CD14-positive monocyte (primary cell): ENCODE results near the gene GRID1. TPM values are rescaled to one million over a fixed set of nuclear protein-coding genes. Genes with fewer than 3 reads are reported as not detected.
"Not testable (repeated sequence)": the region's sequence is repeated elsewhere in the genome, so short reads cannot be mapped to it uniquely, and the experiment has no call there.

Experiments
- DNase-seq, 3 donors: peaks; one replicate each; pipeline ENCODE4 v3.0.0-alpha.2; 2011 to 2022
- H2AFZ ChIP-seq: 2 replicates; pipeline ENCODE4 v1.6.0; 2012; ENCODE audit warnings: mild to moderate bottlenecking, low read depth, low read length, inconsistent platforms; ENCODE audit not compliant: insufficient read depth, poor library complexity, severe bottlenecking
- H3K27ac ChIP-seq, 2 donors: 1 replicate in 1 of 2; 2 replicates in 1 of 2; pipeline ENCODE4 v1.5.1; 2012 to 2013; ENCODE audit warnings: low read length in 2 of 2, control low read depth in 1 of 2, inconsistent platforms in 1 of 2, low read depth in 1 of 2, mild to moderate bottlenecking in 1 of 2
- H3K27me3 ChIP-seq, 2 donors: one replicate each; pipeline versions ENCODE4 v1.6.0 to v1.6.1; 2011 to 2013; ENCODE audit warnings: low read length in 2 of 2; ENCODE audit not compliant: control insufficient read depth in 2 of 2, insufficient read depth in 2 of 2
- H3K36me3 ChIP-seq, 2 donors: replicated peaks in 1 of 2; 1 replicate in 1 of 2; 2 replicates in 1 of 2; pipeline versions ENCODE4 v1.5.1 to v1.6.1; 2012 to 2013; ENCODE audit warnings: low read length in 2 of 2, control low read depth in 1 of 2, inconsistent platforms in 1 of 2, mild to moderate bottlenecking in 1 of 2; ENCODE audit not compliant: insufficient read depth in 2 of 2, control insufficient read depth in 1 of 2
- H3K4me1 ChIP-seq, 2 donors: 1 replicate in 1 of 2; 2 replicates in 1 of 2; pipeline versions ENCODE4 v1.5.1 to v1.6.1; 2012 to 2013; ENCODE audit warnings: low read length in 2 of 2, control low read depth in 1 of 2, inconsistent platforms in 1 of 2, mild to moderate bottlenecking in 1 of 2, moderate library complexity in 1 of 2; ENCODE audit not compliant: insufficient read depth in 2 of 2, control insufficient read depth in 1 of 2
- H3K4me2 ChIP-seq: replicated peaks from 2 replicates; pipeline ENCODE3; 2012; ENCODE audit warnings: low read length, moderate library complexity, mild to moderate bottlenecking; ENCODE audit not compliant: poor library complexity, severe bottlenecking; ENCODE audit errors: extremely low read depth
- H3K4me3 ChIP-seq, 3 experiments: fragments of 200-600 bp in 1 of 3; sonication (generic) in 1 of 3; replicated peaks in 1 of 3; 1 replicate in 2 of 3; 2 replicates in 1 of 3; pipeline ENCODE4 v1.5.1; 2011 to 2013; ENCODE audit warnings: low read length in 3 of 3, mild to moderate bottlenecking in 3 of 3, control low read depth in 2 of 3, low read depth in 2 of 3, inconsistent platforms in 1 of 3, moderate library complexity in 1 of 3
- H3K79me2 ChIP-seq: 2 replicates; pipeline ENCODE4 v1.6.0; 2012; ENCODE audit warnings: mild to moderate bottlenecking, control low read depth, inconsistent platforms, low read length, moderate library complexity; ENCODE audit not compliant: insufficient read depth
- H3K9ac ChIP-seq: 2 replicates; pipeline ENCODE4 v1.6.0; 2017; ENCODE audit warnings: low read length, mild to moderate bottlenecking; ENCODE audit not compliant: insufficient read depth, poor library complexity, severe bottlenecking
- H3K9me3 ChIP-seq, 2 donors: replicated peaks in 1 of 2; 1 replicate in 1 of 2; 2 replicates in 1 of 2; pipeline versions ENCODE4 v1.5.1 to v1.6.1; 2012 to 2013; ENCODE audit warnings: low read length in 2 of 2, control low read depth in 1 of 2; ENCODE audit not compliant: control insufficient read depth in 1 of 2, insufficient read depth in 1 of 2
- H4K20me1 ChIP-seq: 2 replicates; pipeline ENCODE4 v1.6.0; 2012; ENCODE audit warnings: mild to moderate bottlenecking, low read length, control low read depth, moderate library complexity; ENCODE audit not compliant: insufficient read depth
- H3K27ac Mint-ChIP-seq, 7 donors: one replicate each; pipeline ENCODE4 v1.8.0; 2020; ENCODE audit warnings: mild to moderate bottlenecking in 7 of 7, mixed read lengths in 7 of 7, moderate library complexity in 6 of 7, inconsistent platforms in 2 of 7
- H3K27me3 Mint-ChIP-seq, 3 donors: one replicate each; pipeline ENCODE4 v1.8.0; 2021 to 2022; ENCODE audit warnings: low read depth in 3 of 3, mild to moderate bottlenecking in 3 of 3, mixed read lengths in 3 of 3, moderate library complexity in 3 of 3, inconsistent platforms in 1 of 3
- H3K36me3 Mint-ChIP-seq, 2 donors: one replicate each; pipeline ENCODE4 v1.8.0; 2020; ENCODE audit warnings: mixed read lengths in 2 of 2, inconsistent platforms in 1 of 2, mild to moderate bottlenecking in 1 of 2
- H3K4me1 Mint-ChIP-seq: one replicate; pipeline ENCODE4 v1.8.0; 2020; ENCODE audit warnings: mild to moderate bottlenecking, mixed read lengths
- H3K4me3 Mint-ChIP-seq, 2 donors: one replicate each; pipeline ENCODE4 v1.8.0; 2020; ENCODE audit warnings: mild to moderate bottlenecking in 2 of 2, mixed read lengths in 2 of 2, moderate library complexity in 1 of 2
- H3K9me3 Mint-ChIP-seq, 7 donors: one replicate each; pipeline ENCODE4 v1.8.0; 2020 to 2022; ENCODE audit warnings: mixed read lengths in 7 of 7, mild to moderate bottlenecking in 6 of 7, moderate library complexity in 6 of 7, inconsistent platforms in 2 of 7
- CTCF ChIP-seq: fragments of 200-600 bp; IDR thresholded peaks from one replicate; pipeline ENCODE4 v1.8.0; 2022; ENCODE audit warnings: antibody characterized with exemption, mild to moderate bottlenecking
- WGBS: methylation state at CpG from one replicate; pipeline ENCODE4 v1.1.5; 2013; ENCODE audit warnings: missing lambda C conversion rate; ENCODE audit not compliant: insufficient coverage; 5-methylcytosine and 5-hydroxymethylcytosine counted together
- intact Hi-C, 2 donors: fragments of 100-400 bp; cut with micrococcal nuclease; formaldehyde crosslinking; loops; one replicate each; pipeline versions ENCODE4 v1.15.0 to v1.15.1; 2023
- polyA plus RNA-seq, 3 donors: library from polyadenylated mRNA; depleted of rRNA in 1 of 3; unstranded in 2 of 3; stranded (reverse) in 1 of 3; fragments of 300-500 nt in 2 of 3; fragments of >200 nt in 1 of 3; fragmentation: Illumina TruSeq in 2 of 3; gene quantifications; 1 replicate in 2 of 3; 2 replicates in 1 of 3; pipeline ENCODE4 v1.2.3, GENCODE V29; 2012 to 2021

Gene GRID1
- polyA plus RNA-seq, 3 donors: not detected

GRCh38 chr10:86109421-86109820 is 257.2 kb downstream of the GRID1 start:
- intact Hi-C loops: no loop called here
- no peak for DNase-seq
- Mint-ChIP-seq H3K4me1 (no peaks in the 10 kb centered on the region), H3K36me3 (no peaks in the 10 kb centered on the region), H3K27ac (no peak overlapping the region), H3K4me3 (no peak overlapping the region), H3K27me3 (peaks cover 0 to 2% (median 2%) of the 10 kb centered on the region in 3 donors), H3K9me3 (no peaks in the 10 kb centered on the region)
- H3K4me2 ChIP-seq: no peak overlapping the region
- H2AFZ ChIP-seq: no peak overlapping the region
- no peaks in the 10 kb centered on the region for H3K9me3 ChIP-seq
- H3K4me3 ChIP-seq: no peak overlapping the region
- no CpG with 5 or more reads among the region's 1 CpG for WGBS
- no peak overlapping the region for H3K9ac ChIP-seq
- no peaks in the 10 kb centered on the region for H3K79me2 ChIP-seq
- H3K36me3 ChIP-seq: no peaks in the 10 kb centered on the region
- no peaks in the 10 kb centered on the region for H3K4me1 ChIP-seq
- H4K20me1 ChIP-seq: no peaks in the 10 kb centered on the region
- no peaks in the 10 kb centered on the region for H3K27me3 ChIP-seq
- no peak for TF ChIP-seq CTCF
- no peak overlapping the region for H3K27ac ChIP-seq

- H3K36me3 ChIP-seq: no peaks in the 10 kb centered on the region
- H3K27ac ChIP-seq: no peak overlapping the region
- peaks cover 0 to 2% (median 2%) of the 10 kb centered on the region in 3 donors for H3K27me3 Mint-ChIP-seq
- no peak for TF ChIP-seq CTCF
- no peak overlapping the region for H3K4me3 ChIP-seq
- no peak overlapping the region for H3K4me3 Mint-ChIP-seq
- H3K4me1 ChIP-seq: no peaks in the 10 kb centered on the region
- no peaks in the 10 kb centered on the region for H3K9me3 Mint-ChIP-seq
- H4K20me1 ChIP-seq: no peaks in the 10 kb centered on the region
- 94% methylated on average over 5 of the region's 7 CpGs for WGBS
- no peaks in the 10 kb centered on the region for H3K79me2 ChIP-seq
- intact Hi-C loops: no loop called here
- H3K27me3 ChIP-seq: no peaks in the 10 kb centered on the region
- H3K9me3 ChIP-seq: no peaks in the 10 kb centered on the region
- no peaks in the 10 kb centered on the region for H3K4me1 Mint-ChIP-seq
- no peak overlapping the region for H2AFZ ChIP-seq
- no peak overlapping the region for H3K27ac Mint-ChIP-seq
- H3K36me3 Mint-ChIP-seq: no peaks in the 10 kb centered on the region
- H3K4me2 ChIP-seq: no peak overlapping the region
- DNase-seq: no peak
- H3K9ac ChIP-seq: no peak overlapping the region
These were observed 257.9 kb downstream of the GRID1 start for GRCh38 chr10:86108696-86109095.

GRCh38 chr10:86107611-86108310 is 258.8 kb downstream of the GRID1 start:
- H3K4me3 ChIP-seq, H3K36me3 Mint-ChIP-seq, H3K4me1 Mint-ChIP-seq, H3K4me1 ChIP-seq, H3K9me3 ChIP-seq, H3K79me2 ChIP-seq, intact Hi-C loops, DNase-seq, H3K27me3 ChIP-seq, H3K9ac ChIP-seq, H4K20me1 ChIP-seq, H3K9me3 Mint-ChIP-seq, H3K4me3 Mint-ChIP-seq, H2AFZ ChIP-seq, H3K27me3 Mint-ChIP-seq, H3K27ac ChIP-seq, H3K36me3 ChIP-seq, H3K4me2 ChIP-seq: not testable (repeated sequence)
- WGBS: 93% methylated on average over 13 of the region's 16 CpGs
- H3K27ac Mint-ChIP-seq: peak overlapping the region in 1 of 7 donors; percentile 1
